H9 (cell line): ENCODE measurements around the gene GALNT2. TPM values are rescaled to one million over a fixed set of nuclear protein-coding genes. Genes with fewer than 3 reads are reported as not detected.

Experiments
- DNase-seq: peaks from one replicate; pipeline ENCODE4 v3.0.0-alpha.2; 2017
- H2AFZ ChIP-seq: one replicate; pipeline ENCODE4 v1.6.1; 2013; ENCODE audit warnings: mild to moderate bottlenecking, low read length, control low read depth, moderate library complexity
- H2AK5ac ChIP-seq: 2 replicates; pipeline ENCODE4 v1.6.1; 2013; ENCODE audit warnings: low read length, control low read depth, mixed read lengths; ENCODE audit not compliant: insufficient read length
- H2BK120ac ChIP-seq: one replicate; pipeline ENCODE4 v1.6.1; 2013; ENCODE audit warnings: low read depth, mild to moderate bottlenecking, low read length, control low read depth, inconsistent platforms; ENCODE audit not compliant: poor library complexity, severe bottlenecking
- H2BK12ac ChIP-seq: 2 replicates; pipeline ENCODE4 v1.6.1; 2013; ENCODE audit warnings: low read length, control low read depth, mixed read lengths, low read depth; ENCODE audit not compliant: insufficient read length
- H2BK15ac ChIP-seq: 2 replicates; pipeline ENCODE4 v1.6.1; 2013; ENCODE audit warnings: low read depth, low read length, control low read depth
- H2BK20ac ChIP-seq: one replicate; pipeline ENCODE4 v1.6.1; 2013; ENCODE audit warnings: low read depth, mild to moderate bottlenecking, low read length, control low read depth, inconsistent platforms; ENCODE audit not compliant: poor library complexity, severe bottlenecking
- H2BK5ac ChIP-seq: 2 replicates; pipeline ENCODE4 v1.6.1; 2013; ENCODE audit warnings: low read length, control low read depth, mixed read lengths; ENCODE audit not compliant: insufficient read length
- H3K14ac ChIP-seq: 2 replicates; pipeline ENCODE4 v1.6.1; 2013; ENCODE audit warnings: low read length, control low read depth; ENCODE audit not compliant: insufficient read depth
- H3K18ac ChIP-seq: 2 replicates; pipeline ENCODE4 v1.6.1; 2013; ENCODE audit warnings: low read depth, mild to moderate bottlenecking, mixed read lengths, low read length, control low read depth; ENCODE audit not compliant: insufficient read length
- H3K23ac ChIP-seq: 2 replicates; pipeline ENCODE4 v1.6.1; 2013; ENCODE audit warnings: low read length, control low read depth, mixed read lengths, low read depth; ENCODE audit not compliant: insufficient read length
- H3K23me2 ChIP-seq: 2 replicates; pipeline ENCODE4 v1.6.1; 2013; ENCODE audit warnings: low read depth, mild to moderate bottlenecking, mixed read lengths, low read length, control low read depth; ENCODE audit not compliant: insufficient read length, poor library complexity, severe bottlenecking
- H3K27ac ChIP-seq: 2 replicates; pipeline ENCODE4 v1.5.1; 2013; ENCODE audit warnings: low read length, control low read depth, mixed read lengths, low read depth; ENCODE audit not compliant: insufficient read length
- H3K27me3 ChIP-seq: 2 replicates; pipeline ENCODE4 v1.6.1; 2013; ENCODE audit warnings: low read length, control low read depth, inconsistent platforms; ENCODE audit not compliant: insufficient read depth
- H3K4ac ChIP-seq: 2 replicates; pipeline ENCODE4 v1.6.1; 2013; ENCODE audit warnings: low read depth, mild to moderate bottlenecking, control low read depth, inconsistent platforms, low read length, moderate library complexity
- H3K4me1 ChIP-seq: 2 replicates; pipeline ENCODE4 v1.6.1; 2013; ENCODE audit warnings: low read length, control low read depth, inconsistent platforms; ENCODE audit not compliant: insufficient read depth
- H3K4me2 ChIP-seq: 2 replicates; pipeline ENCODE4 v1.6.1; 2013; ENCODE audit warnings: low read length, control low read depth, mixed read lengths; ENCODE audit not compliant: insufficient read length, insufficient read depth
- H3K56ac ChIP-seq: 2 replicates; pipeline ENCODE4 v1.6.1; 2013; ENCODE audit warnings: low read depth, mild to moderate bottlenecking, mixed read lengths, low read length, control low read depth; ENCODE audit not compliant: insufficient read length
- H3K79me1 ChIP-seq: 2 replicates; pipeline ENCODE4 v1.6.1; 2013; ENCODE audit warnings: low read depth, mild to moderate bottlenecking, moderate library complexity, low read length, control low read depth, inconsistent platforms; ENCODE audit not compliant: insufficient read depth, poor library complexity, severe bottlenecking
- H3K79me2 ChIP-seq: 2 replicates; pipeline ENCODE4 v1.6.1; 2013; ENCODE audit warnings: low read length, control low read depth, inconsistent platforms; ENCODE audit not compliant: insufficient read depth
- H3K9ac ChIP-seq: 2 replicates; pipeline ENCODE4 v1.6.1; 2013; ENCODE audit warnings: low read length, control low read depth, mixed read lengths; ENCODE audit not compliant: insufficient read length; ENCODE audit errors: extremely low read depth
- H3K9me3 ChIP-seq: one replicate; pipeline ENCODE4 v1.6.1; 2013; ENCODE audit warnings: low read depth, low read length, inconsistent platforms; ENCODE audit not compliant: control insufficient read depth
- H3T11ph ChIP-seq: one replicate; pipeline ENCODE4 v1.6.1; 2013; ENCODE audit warnings: mild to moderate bottlenecking, low read length, control low read depth, inconsistent platforms
- H4K20me1 ChIP-seq: one replicate; pipeline ENCODE4 v1.6.1; 2013; ENCODE audit not compliant: control insufficient read depth, insufficient read length, insufficient read depth
- H4K5ac ChIP-seq: 2 replicates; pipeline ENCODE4 v1.6.1; 2013; ENCODE audit warnings: low read depth, mild to moderate bottlenecking, mixed read lengths, low read length, control low read depth; ENCODE audit not compliant: insufficient read length
- H4K8ac ChIP-seq: replicated peaks from 2 replicates; pipeline ENCODE4 v1.6.1; 2013; ENCODE audit warnings: low read length, control low read depth, mixed read lengths, low read depth; ENCODE audit not compliant: insufficient read length
- H4K91ac ChIP-seq: 2 replicates; pipeline ENCODE4 v1.6.1; 2013; ENCODE audit warnings: low read depth, mild to moderate bottlenecking, moderate library complexity, mixed read lengths, low read length, control low read depth; ENCODE audit not compliant: insufficient read length
- H3K27ac Mint-ChIP-seq, 3 experiments: 2 replicates in 2 of 3; 3 replicates in 1 of 3; pipeline ENCODE4 v1.8.0; 2020 to 2021; ENCODE audit warnings: mixed read lengths in 3 of 3, mild to moderate bottlenecking in 1 of 3, moderate library complexity in 1 of 3
- H3K27me3 Mint-ChIP-seq: 2 replicates; pipeline ENCODE4 v1.8.0; 2021; ENCODE audit warnings: low read depth, mild to moderate bottlenecking, moderate library complexity, mixed read lengths
- H3K36me3 Mint-ChIP-seq, 3 experiments: 2 replicates in 2 of 3; 3 replicates in 1 of 3; pipeline ENCODE4 v1.8.0; 2020 to 2021; ENCODE audit warnings: low read depth in 3 of 3, mixed read lengths in 3 of 3; ENCODE audit not compliant: insufficient read depth in 1 of 3
- H3K4me1 Mint-ChIP-seq, 2 experiments: 2 replicates each; pipeline ENCODE4 v1.8.0; 2020; ENCODE audit warnings: mixed read lengths in 2 of 2
- H3K4me3 Mint-ChIP-seq, 2 experiments: 2 replicates in 1 of 2; 3 replicates in 1 of 2; pipeline ENCODE4 v1.8.0; 2020 to 2021; ENCODE audit warnings: mild to moderate bottlenecking in 2 of 2, mixed read lengths in 2 of 2, moderate library complexity in 1 of 2
- H3K9me3 Mint-ChIP-seq, 2 experiments: 2 replicates in 1 of 2; 3 replicates in 1 of 2; pipeline ENCODE4 v1.8.0; 2020; ENCODE audit warnings: mild to moderate bottlenecking in 2 of 2, mixed read lengths in 2 of 2, moderate library complexity in 1 of 2
- CTCF ChIP-seq: fragments of 200-600 bp; sonication (generic); conservative IDR thresholded peaks from 3 replicates; pipeline ENCODE4 v1.8.0; 2021; ENCODE audit warnings: antibody characterized with exemption, mild to moderate bottlenecking
- WGBS: extraction: QIAGEN DNeasy Blood & Tissue Kit; methylation state at CpG from one replicate; pipeline ENCODE4 v1.1.7; 2013; ENCODE audit warnings: missing lambda C conversion rate, low lambda C conversion rate, mixed read lengths; ENCODE audit not compliant: insufficient read length; ENCODE audit errors: extremely low coverage; 5-methylcytosine and 5-hydroxymethylcytosine counted together
- total RNA-seq: library from RNA; stranded (reverse); gene quantifications from 2 replicates; pipeline ENCODE4 v1.2.1, GENCODE V29; 2021

GALNT2 gene
- total RNA-seq, 1 experiment from 2014 or later, result 57.6 TPM

DNA sequence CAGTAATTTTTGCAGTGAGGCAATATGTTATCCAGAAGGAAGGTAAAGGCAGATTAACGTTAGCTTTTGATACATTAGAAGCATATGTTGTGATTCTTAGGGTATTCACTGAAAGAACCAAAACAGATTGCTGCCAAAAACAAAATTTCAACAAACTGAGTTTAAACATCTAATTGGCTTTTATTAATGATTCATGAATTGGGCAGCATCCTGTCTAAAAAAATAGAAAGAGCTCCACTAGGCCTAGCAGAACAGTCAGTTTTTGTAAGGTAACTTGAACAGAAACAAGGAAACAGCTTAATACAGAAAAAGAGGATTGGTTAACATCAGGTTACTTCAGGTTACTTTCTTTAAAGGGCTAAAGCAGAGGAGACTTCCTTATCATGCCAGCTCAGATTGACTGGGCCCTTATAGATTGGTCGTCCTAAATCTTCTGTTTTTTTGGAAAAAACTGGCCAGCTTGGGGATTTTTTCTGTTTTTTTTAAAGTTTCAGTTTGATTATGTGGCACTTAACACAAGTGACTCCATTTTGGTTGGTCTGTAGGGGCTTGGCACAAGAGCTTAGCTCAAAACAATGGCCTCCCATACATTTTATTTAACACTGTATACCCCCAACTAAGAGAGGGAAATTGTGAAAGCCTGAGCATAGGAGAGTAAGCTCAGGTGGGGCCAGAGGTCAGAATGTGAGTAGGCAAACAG is 36.8 kb upstream of the GALNT2 start:
- H3T11ph ChIP-seq, result no peak overlapping the region
- Mint-ChIP-seq H3K9me3 (peaks cover 0 to 9% of the 10 kb centered on the region in 2 experiments), H3K27ac (no peak overlapping the region), H3K4me3 (no peak overlapping the region), H3K4me1 (peaks cover 12 to 14% of the 10 kb centered on the region in 2 experiments), H3K36me3 (peaks cover 0 to 6% (median 0%) of the 10 kb centered on the region in 3 experiments; a peak in 1 of 7 replicates), H3K27me3 (peaks cover 8% of the 10 kb centered on the region)
- H3K56ac ChIP-seq, result no peak overlapping the region
- H3K9ac ChIP-seq, result no peak overlapping the region
- no peak for DNase-seq
- no peaks in the 10 kb centered on the region for H4K20me1 ChIP-seq
- H4K5ac ChIP-seq, result no peak overlapping the region
- no CpG with 5 or more reads among the region's 2 CpGs for WGBS
- H4K8ac ChIP-seq, result no peak overlapping the region
- H3K18ac ChIP-seq, result no peak overlapping the region
- H3K79me1 ChIP-seq, result no peaks in the 10 kb centered on the region
- H3K4ac ChIP-seq, result no peak overlapping the region
- no peak overlapping the region for H3K27ac ChIP-seq
- no peaks in the 10 kb centered on the region; the same call in 1 of the 2 replicates for H3K4me1 ChIP-seq
- no peak overlapping the region for H4K91ac ChIP-seq
- no peak overlapping the region for H2AK5ac ChIP-seq
- H3K23ac ChIP-seq, result no peak overlapping the region
- H3K23me2 ChIP-seq, result no peaks in the 10 kb centered on the region
- H2AFZ ChIP-seq, result no peak overlapping the region
- no peak overlapping the region for H3K14ac ChIP-seq
- no peak overlapping the region for H2BK15ac ChIP-seq
- no peak for TF ChIP-seq CTCF
- H2BK20ac ChIP-seq, result no peak overlapping the region
- H3K4me2 ChIP-seq, result no peak overlapping the region
- H2BK5ac ChIP-seq, result no peak overlapping the region
- H2BK12ac ChIP-seq, result no peak overlapping the region
- no peaks in the 10 kb centered on the region for H3K79me2 ChIP-seq
- no peaks in the 10 kb centered on the region for H3K27me3 ChIP-seq
- H3K9me3 ChIP-seq, result no peaks in the 10 kb centered on the region
- no peak overlapping the region for H2BK120ac ChIP-seq
